HG03565 (cell line): ENCODE results near the gene FAM234A.
"Not testable (repeated sequence)": the region's sequence is repeated elsewhere in the genome, so short reads cannot be mapped to it uniquely, and the experiment has no call there.

Source experiments
- ATAC-seq: cut with Tn5 transposase; IDR thresholded peaks from one replicate; pipeline ENCODE4 v1.9.1; 2021; ENCODE audit warnings: mild to moderate bottlenecking, moderate library complexity; ENCODE audit not compliant: unreplicated experiment

Gene FAM234A

DNA sequence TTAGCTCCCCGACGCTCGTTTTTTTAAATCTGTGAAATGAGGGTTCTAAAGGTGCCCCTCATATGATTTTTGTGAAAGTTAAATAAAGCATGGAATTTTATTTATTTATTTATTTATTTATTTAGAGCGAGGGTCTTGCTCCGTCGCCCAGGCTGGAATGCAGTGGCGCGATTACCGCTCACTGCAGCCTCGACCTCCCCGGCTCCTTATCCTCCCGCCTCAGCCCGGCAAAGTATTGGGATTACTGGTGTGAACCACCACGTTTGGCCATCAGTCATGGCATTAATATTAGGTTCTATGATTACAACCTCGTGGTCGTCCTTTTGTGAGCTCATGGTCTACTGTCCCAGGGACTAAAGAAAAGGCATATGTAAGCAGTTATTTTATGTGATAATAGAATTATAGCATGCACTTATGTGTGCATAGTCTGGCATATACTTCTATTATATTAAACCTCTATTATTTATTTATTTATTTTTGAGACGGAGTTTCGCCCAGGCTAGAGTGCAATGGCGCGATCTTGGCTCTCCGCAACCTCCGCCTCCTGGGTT is 4.8 kb upstream of the FAM234A start:
- ATAC-seq, result no peak

DNA sequence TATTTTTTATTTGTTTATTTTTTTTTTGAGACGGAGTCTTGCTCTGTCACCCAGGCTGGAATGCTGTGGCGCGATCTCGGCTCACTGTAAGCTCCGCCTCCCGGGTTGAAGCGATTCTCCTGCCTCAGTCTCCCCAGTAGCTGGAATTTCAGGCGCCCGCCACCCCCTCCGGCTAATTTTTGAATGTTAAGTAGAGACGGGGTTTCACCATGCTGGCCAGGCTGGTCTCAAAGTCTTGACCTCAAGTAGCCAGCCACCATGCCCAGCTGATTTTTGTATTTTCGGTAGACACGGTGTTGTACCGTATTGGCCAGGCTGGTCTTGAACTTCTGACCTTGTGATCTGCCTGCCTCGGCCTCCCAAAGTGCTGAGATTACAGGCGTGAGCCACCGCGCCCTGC is 4.3 kb upstream of the FAM234A start:
- not testable (repeated sequence) for ATAC-seq

DNA sequence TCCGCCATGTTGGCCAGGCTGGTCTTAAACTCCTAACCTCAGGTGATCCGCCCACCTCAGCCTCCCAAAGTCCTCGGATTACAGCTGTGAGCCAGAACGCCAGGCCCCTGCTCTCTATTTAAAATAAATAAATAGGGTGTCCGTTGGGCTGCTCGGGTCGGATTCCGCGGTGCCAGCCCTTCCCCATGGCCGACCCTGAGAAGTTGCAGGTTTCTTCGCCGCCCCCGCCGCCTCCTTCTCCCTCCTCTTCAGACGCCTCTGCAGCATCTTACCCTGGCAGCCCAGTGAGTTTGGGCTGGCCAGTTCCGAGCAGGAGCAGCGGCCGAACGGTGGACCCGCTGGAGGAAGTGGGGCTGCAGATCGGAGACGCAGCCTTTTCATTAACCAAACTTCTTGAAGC is 3.7 kb upstream of the FAM234A start:
- no peak for ATAC-seq

DNA sequence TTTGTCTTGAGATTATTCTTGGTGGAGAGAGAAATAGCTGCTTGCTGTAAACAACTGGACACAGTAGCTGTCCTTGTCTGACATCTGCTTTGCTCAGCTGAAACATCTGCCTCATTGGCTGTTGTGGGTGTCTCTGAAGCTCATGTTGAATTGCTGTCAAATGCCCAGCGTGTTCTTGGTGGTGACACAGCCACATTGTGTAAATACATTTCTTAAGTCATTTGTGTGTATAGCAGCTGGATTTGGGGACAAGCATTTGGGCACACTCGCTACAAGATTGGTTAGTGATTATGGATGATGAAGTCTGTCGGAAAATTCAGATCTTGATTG is 5.3 kb downstream of the FAM234A start:
- no peak for ATAC-seq

DNA sequence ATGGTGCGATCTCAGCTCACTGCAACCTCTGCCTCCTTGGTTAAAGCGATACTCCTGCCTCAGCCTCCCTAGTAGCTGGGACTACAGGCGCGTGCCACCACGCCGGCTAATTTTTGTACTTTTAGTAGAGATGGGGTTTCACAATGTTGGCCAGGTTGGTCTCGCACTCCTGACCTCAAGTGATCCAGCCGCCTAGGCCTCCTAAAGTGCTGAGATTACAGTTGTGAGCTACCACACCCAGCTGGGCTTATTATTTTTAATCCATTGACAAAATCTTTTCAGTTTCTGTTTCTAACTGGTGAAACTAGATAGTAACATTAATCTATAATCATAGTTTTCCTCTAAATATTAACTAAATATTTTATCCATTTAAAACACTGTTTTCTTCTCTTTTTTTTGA is 5.9 kb downstream of the FAM234A start:
- no peak for ATAC-seq

DNA sequence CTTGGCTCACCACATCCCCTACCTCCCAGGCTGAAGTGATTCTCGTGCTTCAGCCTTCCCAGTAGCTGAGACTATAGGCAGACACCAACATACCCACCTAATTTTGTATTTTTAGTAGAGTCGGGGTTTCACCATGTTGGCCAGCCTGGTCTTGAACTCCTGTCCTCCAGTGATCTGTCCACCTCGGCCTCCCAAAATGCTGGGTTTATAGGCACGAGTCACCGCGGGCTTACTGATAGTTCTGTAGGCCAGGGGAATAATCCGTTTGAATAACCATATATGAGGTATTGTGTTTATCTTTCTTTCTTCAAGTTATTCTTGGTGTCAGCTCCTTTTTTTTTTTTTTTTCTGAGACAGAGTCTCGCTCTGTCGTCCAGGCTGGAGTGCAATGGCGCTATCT is 7.7 kb downstream of the FAM234A start:
- ATAC-seq, result no peak

DNA sequence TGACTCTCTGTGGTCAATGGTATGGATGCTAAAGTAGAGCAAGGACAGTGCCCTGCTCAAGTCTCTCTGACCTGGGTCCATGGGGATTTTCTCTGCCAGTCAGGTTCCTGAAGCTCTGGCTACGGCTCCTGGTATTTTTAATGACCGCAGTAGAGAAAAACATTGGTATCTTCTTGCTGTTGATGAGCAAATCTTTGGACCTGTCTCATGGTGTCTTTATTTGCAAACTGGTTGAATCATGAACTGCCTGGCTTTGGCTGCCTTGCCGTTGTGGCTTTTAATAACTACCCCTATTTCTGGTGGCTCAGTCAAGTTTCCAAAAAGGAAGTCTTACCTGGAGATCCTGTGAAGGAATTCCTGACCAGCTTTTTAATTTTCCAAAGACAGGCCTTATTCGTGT is 8.7 kb downstream of the FAM234A start:
- ATAC-seq, result no peak

DNA sequence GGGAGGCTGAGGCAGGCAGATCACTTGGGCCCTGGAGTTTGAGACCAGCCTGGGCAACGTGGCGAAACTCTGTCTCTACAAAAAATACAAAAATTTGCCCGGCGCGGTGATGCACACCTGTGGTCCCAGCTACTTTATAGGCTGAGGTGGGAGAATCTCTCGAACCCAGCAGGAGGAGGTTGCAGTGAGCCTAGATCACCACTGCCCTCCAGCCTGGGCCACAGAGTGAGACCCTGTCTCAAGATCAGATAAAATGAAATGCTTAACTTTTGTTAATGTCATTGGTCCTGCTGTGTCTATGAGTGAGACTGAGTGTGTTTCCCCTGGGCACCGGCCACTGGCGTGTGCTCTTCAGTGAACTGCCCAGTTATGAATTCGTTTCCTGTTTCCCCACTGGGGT is 10.5 kb downstream of the FAM234A start:
- ATAC-seq, result no peak

DNA sequence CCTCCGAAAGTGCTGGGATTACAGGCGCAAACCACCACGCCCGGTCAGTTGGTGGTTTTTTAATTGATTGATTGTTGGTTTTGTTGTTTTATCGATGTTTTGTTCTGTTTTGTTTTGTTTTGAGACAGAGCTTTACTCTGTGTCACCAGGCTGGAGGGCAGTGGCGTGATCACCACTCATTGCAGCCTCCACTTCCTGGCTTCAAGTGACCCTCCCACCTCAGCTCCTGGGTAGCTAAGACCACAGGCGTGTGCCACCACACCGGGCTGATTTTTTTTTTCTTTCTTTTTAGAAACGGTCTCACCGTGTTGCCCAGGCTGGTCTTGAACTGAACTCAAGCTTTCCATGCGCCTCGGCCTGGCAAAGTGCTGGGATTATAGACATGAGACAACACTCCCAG is 12.4 kb downstream of the FAM234A start:
- ATAC-seq, result no peak

DNA sequence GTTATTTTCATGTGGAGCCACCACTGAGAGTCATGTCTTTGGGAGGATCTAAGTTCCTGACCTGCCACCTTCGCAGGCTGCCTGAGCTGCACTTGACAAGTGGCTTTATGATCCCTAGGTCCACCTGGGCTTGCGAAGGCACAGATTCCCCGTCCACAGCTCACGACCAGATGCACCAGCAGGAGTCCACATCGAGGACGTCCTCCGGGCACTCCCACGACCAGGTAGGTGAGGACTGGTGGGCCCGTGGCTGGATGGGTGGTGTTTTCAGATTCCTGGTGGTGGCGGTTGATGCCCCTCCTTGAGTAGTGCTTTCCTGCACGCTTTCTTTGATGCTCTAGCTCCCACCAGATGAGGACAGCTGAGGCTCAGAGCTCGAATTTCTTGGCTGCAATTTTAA is 14.8 kb downstream of the FAM234A start:
- ATAC-seq, result no peak

DNA sequence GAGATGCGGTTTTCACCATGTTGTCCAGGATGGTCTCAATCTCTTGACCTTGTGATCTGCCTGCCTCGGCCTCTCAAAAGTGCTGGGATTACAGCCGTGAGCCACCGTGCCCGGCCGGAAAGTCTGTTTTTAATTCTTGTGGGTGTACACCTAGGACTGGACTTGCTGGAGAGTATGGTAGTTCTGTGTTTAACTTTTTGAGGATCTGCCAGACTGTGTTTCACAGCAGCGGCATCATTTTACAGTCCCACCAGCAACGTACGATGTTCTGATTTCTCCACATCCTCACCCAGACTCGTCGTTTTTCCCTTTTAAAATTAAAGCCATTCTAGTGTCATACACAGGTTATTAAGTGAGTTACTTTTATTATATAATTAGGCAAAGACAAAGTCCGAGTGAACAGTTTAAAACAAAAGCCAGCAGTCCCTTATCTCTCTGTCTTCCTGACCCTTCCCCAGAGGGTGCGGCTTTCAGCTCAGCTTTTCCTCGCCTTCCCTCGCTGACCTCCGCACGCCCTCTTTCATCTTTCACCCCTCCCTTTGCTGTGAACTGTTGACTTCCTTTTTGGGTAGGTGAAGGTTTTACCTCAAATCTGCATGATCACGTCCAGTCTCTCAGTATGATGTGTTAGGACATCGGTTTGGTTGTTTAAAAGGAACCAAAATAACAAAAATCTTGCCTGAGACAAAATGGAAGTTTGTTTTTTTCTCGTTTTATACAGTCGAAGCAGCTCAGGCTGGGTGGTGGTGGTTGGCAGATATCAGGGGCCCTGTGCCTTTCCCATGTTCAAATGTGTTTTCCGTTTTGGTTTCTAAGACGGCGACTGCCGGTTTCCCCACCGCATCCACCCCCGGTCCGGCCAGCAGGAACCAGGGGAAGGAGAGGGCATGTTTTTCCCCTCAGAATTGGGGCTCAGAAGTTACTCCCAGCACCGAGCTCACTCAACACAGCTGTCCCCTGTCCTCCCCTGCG is 18.0 kb downstream of the FAM234A start:
- no peak for ATAC-seq

DNA sequence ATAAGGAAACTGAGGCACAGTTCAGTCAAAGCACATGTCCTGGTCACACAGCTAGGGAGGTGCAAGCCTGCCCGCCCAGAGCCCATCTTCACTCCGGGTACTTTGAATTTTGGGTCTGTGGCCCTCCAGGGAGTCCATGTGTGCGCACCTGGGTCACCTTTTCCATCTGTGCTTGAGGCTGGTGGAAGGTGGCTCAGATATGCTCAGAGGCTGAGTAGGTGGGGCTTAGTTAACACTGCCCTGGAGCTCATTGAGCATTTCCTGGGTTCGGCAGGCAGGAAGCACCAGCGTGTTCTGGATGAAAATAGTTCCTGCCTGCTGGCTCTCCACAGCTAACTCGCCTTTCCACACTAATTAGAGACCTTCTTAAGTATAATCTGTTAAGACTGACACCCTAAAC is 19.2 kb downstream of the FAM234A start:
- ATAC-seq, result no peak

DNA sequence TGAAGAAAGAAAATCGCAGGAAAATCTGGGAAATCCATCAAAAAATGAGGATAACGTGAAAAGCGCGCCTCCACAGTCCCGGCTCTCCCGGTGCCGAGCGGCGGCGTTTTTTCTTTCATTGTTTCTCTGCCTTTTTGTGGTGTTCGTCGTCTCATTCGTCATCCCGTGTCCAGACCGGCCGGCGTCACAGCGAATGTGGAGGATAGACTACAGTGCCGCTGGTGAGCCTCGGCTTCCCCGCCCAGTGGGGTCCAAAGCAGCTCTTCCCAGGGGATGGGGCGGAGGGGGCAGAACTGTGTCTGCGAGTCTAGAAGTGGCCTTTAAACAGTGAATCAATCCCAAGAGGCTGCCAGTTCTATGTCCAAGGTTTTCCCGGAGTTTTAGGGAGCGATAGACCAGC is 19.8 kb downstream of the FAM234A start:
- no peak for ATAC-seq

DNA sequence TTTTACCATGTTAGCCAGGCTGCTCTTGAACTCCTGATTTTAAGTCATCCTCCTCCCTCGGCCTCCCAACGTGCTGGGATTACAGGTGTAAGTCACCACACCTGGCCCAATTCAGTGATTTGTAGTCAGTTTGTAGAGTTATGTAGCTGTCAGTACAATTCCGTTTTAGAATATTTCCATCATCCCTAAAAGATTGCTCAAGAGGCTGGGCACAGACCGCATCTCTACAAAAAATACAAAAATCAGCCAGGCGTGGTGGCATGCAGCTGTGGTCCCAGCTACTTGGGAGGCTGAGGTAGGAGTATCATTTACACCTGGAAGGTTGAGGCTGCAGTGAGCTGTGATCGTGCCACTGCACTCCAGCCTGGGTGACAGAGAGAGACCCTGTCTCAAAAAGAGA is 20.6 kb downstream of the FAM234A start:
- no peak for ATAC-seq

DNA sequence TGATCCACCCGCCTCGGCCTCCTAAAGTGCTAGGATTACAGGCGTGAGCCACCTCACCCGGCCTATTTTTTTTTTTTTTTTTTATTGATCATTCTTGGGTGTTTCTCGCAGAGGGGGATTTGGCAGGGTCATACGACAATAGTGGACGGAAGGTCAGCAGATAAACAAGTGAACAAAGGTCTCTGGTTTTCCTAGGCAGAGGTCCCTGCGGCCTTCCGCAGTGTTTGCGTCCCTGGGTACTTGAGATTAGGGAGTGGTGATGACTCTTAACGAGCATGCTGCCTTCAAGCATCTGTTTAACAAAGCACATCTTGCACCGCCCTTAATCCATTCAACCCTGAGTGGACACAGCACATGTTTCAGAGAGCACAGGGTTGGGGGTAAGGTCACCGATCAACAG is 23.5 kb downstream of the FAM234A start:
- ATAC-seq, result not testable (repeated sequence)

DNA sequence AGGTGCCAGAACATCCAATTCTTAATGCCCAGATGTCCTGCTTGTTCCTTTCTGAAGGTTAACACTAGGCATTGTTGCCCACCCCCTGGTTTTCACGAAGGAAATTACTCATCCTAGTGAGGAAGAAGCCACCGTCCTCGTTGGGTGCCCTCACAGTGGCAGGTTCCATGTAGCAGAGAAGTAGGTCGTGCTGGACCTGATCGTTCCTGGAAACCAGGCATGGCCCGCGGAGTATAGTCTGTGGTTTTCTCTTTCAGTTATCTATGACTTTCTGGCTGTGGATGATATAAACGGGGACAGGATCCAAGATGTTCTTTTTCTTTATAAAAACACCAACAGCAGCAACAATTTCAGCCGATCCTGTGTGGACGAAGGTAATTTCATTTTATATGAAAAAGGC is 24.6 kb downstream of the FAM234A start:
- ATAC-seq, result no peak

DNA sequence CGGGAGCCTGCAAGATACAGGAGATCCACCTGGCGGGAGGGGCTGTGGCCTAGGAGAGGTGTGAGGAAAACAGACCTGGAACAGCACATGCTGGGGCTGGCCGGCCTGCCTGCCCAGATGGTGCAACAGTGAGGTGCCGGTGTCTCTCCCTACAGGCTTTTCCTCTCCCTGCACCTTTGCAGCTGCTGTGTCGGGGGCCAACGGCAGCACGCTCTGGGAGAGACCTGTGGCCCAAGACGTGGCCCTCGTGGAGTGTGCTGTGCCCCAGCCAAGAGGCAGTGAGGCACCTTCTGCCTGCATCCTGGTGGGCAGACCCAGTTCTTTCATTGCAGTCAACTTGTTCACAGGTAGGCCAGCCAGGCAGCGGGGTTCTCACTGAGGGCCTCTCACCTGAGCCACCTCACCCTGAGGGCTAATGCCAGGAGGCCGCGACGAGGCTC is 25.2 kb downstream of the FAM234A start:
- ATAC-seq, result no peak

DNA sequence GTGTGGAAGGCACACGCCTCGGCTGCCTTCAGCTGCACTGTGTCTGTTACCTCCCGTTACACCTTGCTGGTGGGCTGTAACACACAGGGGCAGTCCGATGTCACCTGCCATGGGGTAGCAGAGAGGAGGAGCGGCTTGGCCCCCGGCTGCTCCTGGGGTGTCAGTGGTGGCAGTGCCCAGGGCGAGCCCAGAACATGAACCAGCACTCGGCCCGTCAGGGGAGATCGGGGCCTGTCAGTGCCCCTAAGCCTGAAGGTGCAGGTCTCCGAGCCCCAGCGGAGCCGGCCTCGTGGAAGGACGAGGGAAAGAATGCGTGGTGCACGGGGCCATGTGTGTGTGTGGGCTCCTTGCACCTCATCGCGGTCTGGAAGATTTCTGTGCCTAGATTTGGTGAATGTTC is 25.7 kb downstream of the FAM234A start:
- ATAC-seq, result no peak

DNA sequence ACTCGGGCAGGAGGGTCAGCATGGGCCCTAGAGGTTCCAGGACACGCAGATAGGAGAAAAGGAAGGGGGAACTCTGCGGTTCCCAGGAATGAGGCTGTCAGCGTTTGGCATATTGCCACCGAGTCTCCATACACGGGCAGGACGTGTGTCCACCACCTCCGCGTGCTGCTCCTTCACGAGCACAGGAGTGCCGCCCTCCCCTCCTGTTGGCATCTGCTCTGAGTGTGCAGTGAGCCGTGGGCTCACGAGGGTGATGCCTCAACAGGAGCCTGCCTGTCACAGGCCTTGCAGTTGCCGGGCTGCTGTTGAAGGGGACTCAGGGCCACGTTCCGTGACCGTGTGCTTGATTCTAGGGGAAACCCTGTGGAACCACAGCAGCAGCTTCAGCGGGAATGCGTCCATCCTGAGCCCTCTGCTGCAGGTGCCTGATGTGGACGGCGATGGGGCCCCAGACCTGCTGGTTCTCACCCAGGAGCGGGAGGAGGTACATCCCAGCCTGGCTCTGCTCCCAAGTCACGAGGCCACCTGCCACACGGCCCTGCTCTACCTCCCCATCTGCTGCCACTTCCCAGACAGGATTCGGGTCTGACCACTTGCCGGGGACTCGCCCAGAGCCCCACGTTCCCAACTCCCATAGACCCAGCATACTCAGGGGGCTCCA is 26.5 kb downstream of the FAM234A start:
- ATAC-seq, result no peak

DNA sequence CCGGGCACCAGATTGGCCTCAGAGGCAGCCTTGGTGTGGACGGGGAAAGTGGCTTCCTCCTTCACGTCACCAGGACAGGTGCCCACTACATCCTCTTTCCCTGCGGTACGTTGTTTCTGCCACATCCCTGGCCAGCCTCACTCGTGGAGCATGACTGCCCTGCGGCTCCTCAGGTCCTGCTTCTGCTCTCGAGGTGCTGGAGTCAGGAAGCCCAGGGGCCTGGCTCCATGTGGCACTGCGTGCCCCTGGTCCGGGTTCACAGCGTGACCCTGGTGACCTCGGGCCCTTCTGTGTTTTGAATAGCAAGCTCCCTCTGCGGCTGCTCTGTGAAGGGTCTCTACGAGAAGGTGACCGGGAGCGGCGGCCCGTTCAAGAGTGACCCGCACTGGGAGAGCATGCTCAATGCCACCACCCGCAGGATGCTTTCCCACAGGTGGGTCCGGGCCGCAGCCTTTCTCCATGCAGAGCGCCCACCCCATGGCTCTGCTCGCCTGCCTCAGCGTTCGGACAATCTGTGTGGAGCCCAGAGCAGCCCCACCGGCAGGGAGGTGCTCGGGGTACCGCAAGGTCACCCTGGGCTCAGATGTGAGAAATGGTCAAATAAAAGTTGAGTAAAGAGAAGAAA is 27.6 kb downstream of the FAM234A start:
- ATAC-seq, result no peak

DNA sequence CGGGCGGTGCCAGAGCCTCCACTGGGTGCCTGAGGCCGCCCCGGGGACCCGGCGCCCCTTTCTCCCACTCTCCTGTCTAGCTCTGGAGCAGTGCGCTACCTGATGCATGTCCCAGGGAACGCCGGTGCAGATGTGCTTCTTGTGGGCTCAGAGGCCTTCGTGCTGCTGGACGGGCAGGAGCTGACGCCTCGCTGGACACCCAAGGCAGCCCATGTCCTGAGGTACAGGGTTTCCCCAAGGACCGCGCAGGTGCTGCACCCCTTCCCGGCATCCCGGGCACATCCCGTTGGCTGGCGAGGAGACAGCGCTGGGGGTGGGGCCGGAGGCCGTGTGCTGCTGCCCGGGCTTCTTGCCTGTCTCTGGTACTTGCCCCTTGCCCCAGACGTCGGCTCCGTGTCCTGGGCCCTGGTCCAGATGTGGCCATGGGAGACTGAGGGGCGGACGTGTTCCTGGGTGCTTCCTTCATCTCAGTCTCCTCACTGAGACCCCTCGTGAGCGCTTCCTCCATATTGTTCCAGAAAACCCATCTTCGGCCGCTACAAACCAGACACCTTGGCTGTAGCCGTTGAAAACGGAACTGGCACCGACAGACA is 28.7 kb downstream of the FAM234A start:
- ATAC-seq, result no peak
